GM12873 (cell line): ENCODE measurements around the gene FANCC.
A peak's percentile ranks its signal among the peaks of the same experiment; 100 is the strongest.

ENCODE experiments used
- TF ChIP-seq, protein P1 (sequence below): IDR thresholded peaks from 2 replicates; pipeline ENCODE4 v1.5.1; 2012; ENCODE audit warnings: low read depth, mild to moderate bottlenecking, moderate library complexity, low read length, control low read depth; ENCODE audit not compliant: insufficient read depth; ENCODE audit errors: missing control alignments

FANCC gene

DNA sequence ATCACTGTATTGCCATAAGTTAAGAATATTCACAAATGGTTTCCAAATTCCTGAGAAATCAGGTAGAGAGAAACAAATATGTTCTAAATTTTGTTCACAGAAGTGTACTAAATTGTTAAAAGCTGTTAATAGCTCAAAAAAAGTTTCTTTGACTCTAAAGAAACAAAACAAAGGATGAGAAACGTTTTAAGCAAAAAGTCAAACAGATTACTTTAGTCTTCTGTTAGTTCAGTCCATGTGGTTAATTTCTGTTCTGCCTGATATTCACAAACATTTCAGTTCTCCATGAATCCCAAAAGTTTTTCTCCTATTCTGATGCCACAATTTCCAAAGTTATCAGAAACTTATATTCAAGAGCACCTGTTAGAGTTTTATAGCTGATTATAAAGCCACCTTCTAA is 7.7 kb upstream of the FANCC start:
- TF ChIP-seq, protein P1, sequence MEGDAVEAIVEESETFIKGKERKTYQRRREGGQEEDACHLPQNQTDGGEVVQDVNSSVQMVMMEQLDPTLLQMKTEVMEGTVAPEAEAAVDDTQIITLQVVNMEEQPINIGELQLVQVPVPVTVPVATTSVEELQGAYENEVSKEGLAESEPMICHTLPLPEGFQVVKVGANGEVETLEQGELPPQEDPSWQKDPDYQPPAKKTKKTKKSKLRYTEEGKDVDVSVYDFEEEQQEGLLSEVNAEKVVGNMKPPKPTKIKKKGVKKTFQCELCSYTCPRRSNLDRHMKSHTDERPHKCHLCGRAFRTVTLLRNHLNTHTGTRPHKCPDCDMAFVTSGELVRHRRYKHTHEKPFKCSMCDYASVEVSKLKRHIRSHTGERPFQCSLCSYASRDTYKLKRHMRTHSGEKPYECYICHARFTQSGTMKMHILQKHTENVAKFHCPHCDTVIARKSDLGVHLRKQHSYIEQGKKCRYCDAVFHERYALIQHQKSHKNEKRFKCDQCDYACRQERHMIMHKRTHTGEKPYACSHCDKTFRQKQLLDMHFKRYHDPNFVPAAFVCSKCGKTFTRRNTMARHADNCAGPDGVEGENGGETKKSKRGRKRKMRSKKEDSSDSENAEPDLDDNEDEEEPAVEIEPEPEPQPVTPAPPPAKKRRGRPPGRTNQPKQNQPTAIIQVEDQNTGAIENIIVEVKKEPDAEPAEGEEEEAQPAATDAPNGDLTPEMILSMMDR = no peak

DNA sequence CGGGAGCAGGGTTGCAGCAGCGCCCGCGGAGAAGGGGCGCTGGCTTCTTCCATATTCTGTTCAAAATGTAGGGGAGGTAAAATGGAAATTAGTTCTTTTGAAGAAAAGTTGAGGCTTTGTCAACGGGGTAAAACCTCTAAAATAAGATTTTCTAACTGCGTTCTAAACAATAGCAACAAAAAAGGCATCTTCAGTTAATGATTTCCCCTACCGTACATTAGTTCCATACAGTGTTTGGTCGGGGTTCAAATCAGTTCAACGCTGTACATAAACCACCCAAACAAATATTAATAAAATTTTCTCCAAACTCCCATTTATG is 343 bp upstream of the FANCC start:
- TF ChIP-seq, protein P1 = no peak

DNA sequence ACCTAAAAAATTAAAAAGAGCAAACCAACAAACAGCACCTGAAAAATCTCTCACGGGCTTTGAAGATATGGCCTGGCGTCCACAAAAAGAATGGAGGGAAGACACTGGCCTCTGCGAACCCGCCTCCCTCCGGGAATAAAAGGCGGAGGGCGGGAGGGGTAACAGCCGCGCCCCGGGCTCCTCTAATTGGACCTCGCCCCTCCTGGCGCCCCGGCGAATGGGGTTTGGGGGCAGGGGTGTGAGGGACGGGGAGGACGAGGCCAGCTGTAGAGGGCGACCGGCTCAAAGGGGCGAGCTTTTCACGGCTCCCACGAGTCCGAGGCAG is 753 bp downstream of the FANCC start:
- TF ChIP-seq, protein P1 = peak; percentile 5

DNA sequence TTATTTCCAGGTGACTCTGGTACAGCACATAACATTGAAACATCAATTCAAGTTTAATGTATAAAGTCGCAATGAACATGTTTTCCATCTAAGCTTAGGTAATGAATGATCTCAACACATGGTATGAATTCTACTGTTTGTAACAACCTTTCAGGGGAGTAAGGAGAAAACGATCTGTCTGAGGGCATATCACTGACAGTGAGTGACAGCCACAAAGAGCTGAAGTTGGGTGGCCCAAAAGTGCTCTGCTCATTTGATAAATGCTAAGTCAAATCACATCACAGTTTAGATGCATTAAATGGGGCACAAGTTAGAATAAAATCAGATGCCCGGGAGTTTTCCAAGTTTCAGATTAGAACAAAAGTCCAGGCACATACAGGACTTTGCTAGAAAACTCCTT is 1.2 kb downstream of the FANCC start:
- TF ChIP-seq, protein P1 = no peak

DNA sequence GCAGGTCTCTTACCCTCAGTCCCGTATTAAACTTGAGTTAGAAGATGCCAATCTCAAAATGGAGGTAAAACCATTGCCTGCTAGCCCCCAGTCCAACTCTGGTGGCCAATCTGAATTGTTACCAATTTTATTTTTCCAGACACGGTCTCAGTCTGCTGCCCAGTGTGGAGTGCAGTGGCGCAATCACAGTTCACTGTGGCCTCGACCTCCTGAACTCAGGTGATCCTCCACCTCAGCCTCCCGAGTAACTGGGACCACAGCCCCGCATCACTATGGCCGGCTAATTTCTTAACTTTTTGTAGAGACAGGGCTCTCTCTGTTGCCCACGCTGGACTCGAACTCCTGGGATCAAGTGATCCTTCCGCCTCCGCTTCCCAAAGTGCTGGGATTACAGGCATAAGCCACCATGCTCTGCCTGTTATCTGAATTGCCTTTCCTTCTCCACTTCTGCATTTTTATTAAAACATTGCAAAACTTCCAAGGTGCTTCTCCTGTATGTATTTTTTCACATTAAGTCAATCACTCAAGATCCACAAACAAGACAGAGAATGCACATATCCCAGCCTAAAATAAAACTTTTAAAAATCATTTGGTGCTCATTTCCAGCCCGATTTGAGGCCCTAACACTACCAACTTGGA is 2.3 kb downstream of the FANCC start:
- TF ChIP-seq, protein P1 = no peak

DNA sequence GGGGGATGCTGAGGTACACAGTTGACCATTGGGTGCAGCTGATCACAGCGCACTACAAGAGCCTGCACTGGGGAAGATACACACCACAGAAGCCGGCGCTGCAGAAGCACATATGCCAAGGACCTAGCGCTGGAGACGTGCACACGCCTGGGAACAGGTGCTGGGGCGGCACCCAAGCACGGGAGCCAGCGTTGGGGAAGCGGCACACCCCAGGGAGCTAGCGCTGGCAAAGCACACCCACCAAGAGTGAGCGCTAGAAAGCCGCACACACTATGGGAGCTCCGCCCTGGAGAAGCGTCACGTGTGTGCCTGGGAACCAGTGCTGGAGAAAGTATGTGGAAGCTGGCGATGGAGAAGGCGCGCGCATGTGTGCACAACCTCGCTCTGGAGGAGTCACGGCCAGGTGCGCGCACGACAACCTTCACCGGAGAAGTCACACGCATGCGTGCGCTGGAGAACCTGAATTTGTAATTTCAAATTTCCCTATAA is 4.5 kb downstream of the FANCC start:
- TF ChIP-seq, protein P1 = no peak

- TF ChIP-seq, protein P1 = no peak
Measured at GRCh38 chr9:95311961-95312360, 5.5 kb downstream of the FANCC start.

DNA sequence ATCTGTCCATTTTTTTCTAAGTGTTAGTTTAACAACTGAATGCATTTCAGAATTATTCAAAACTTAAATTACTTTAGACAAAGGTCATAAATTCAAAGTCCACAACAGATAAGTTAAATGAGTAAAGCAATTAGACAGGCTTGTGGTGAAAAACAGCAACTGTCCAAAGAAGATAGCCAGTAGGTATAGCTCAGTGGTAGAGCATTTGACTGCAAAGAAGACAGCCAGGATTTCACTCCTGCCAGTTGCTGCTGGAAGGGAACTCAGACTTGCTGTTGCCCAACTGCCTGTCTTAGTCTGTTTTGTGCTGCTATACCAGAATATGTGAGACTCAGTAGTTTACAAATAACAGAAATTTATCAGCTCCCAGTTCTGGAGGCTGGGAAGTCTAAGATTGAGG is 10.0 kb downstream of the FANCC start:
- TF ChIP-seq, protein P1 = no peak
